Heart right ventricle (tissue), 16 donors: Measurements from ENCODE around the gene UBASH3B. TPM values are rescaled to one million over a fixed set of nuclear protein-coding genes. Genes with fewer than 3 reads are reported as not detected.
A peak's percentile ranks its signal among the peaks of the same experiment; 100 is the strongest.

Experiments
- ATAC-seq, 8 donors: fragments of 200-7000 bp; cut with Tn5 transposase; one replicate each; pipeline ENCODE4 v1.9.1; 2020; ENCODE audit warnings: mild to moderate bottlenecking in 8 of 8, moderate library complexity in 8 of 8, moderate number of reproducible peaks in 1 of 8
- DNase-seq, 2 donors: peaks; one replicate each; pipeline ENCODE4 v3.0.0-alpha.2; 2020
- H3K27ac ChIP-seq, 10 donors: fragments of 200-600 bp; sonication (generic) in 2 of 10; one replicate each; pipeline versions ENCODE4 v1.5.0 to v1.8.0; 2020 to 2022; ENCODE audit warnings: mild to moderate bottlenecking in 3 of 10
- H3K27me3 ChIP-seq, 7 donors: fragments of 200-600 bp; one replicate each; pipeline ENCODE4 v1.8.0; 2021 to 2022; ENCODE audit warnings: mild to moderate bottlenecking in 2 of 7
- H3K36me3 ChIP-seq, 9 donors: fragments of 200-600 bp; sonication (generic) in 1 of 9; one replicate each; pipeline versions ENCODE4 v1.5.0 to v1.8.0; 2020 to 2022; ENCODE audit warnings: mild to moderate bottlenecking in 2 of 9
- H3K4me1 ChIP-seq, 9 donors: fragments of 200-600 bp; sonication (generic) in 1 of 9; one replicate each; pipeline versions ENCODE4 v1.5.0 to v1.8.0; 2020 to 2022; ENCODE audit warnings: mild to moderate bottlenecking in 4 of 9
- H3K4me3 ChIP-seq, 10 donors: fragments of 200-600 bp; sonication (generic) in 2 of 10; one replicate each; pipeline versions ENCODE4 v1.5.0 to v1.8.0; 2020 to 2022; ENCODE audit warnings: mild to moderate bottlenecking in 7 of 10, moderate library complexity in 2 of 10
- H3K9me3 ChIP-seq, 11 donors: fragments of 200-600 bp in 10 of 11; sonication (generic) in 2 of 11; one replicate each; pipeline versions ENCODE4 v1.5.0 to v1.8.0; 2013 to 2022; ENCODE audit warnings: mild to moderate bottlenecking in 2 of 11, control low read depth in 1 of 11, moderate library complexity in 1 of 11
- CTCF ChIP-seq, 9 donors: fragments of 200-600 bp; sonication (generic) in 2 of 9; IDR thresholded peaks; one replicate each; pipeline versions ENCODE4 v1.5.0 to v1.8.0; 2021 to 2022; ENCODE audit warnings: antibody characterized with exemption in 9 of 9, mild to moderate bottlenecking in 5 of 9, moderate library complexity in 1 of 9
- WGBS, 2 donors: extraction: QIAGEN DNeasy Blood & Tissue Kit; methylation state at CpG; one replicate each; pipeline ENCODE4 v1.1.7; 2013; ENCODE audit warnings: inconsistent platforms in 1 of 2; 5-methylcytosine and 5-hydroxymethylcytosine counted together
- intact Hi-C, 10 donors: fragments of 100-400 bp; cut with DNase I; formaldehyde crosslinking; loops; one replicate each; pipeline versions ENCODE4 v1.11.1 to v1.14.2; 2022
- polyA plus RNA-seq, 2 donors: library from polyadenylated mRNA; stranded (reverse); fragments of 200-250 nt; gene quantifications; one replicate each; pipeline ENCODE4 v1.2.3, GENCODE V29; 2013
- total RNA-seq, 10 donors: library from RNA; stranded (reverse); fragmentation: NEBNext Ultra II Directional in 3 of 10; extraction: Animal tissue kit (Norgen Biotek cat#: 25700) in 3 of 10; gene quantifications; one replicate each; pipeline versions ENCODE4 v1.2.1 to v1.2.4, GENCODE V29; 2021 to 2023
- donor health status: Arrhythmogenic right ventricular cardiomyopathy.
- donor health status: ischemic (EF 13 %, LVEDD 7.1; RV severe dilation, severe dysfunction).
- donor health status: healthy with polysubstance abuse.
- donor health status: DM: no; HTN: yes; CAD: no.
- donor health status: DM: no; HTN: no; CAD: no.
- donor health status: ischemic (EF 25% LVEDD 6.9; RV normal size, moderate dysfunction).
- donor health status: ischemic (EF 25% LVEDD 5.7; RV mildly dilated, moderate dysfunction).
- donor health status: healthy.
- donor health status: DM: yes; HTN: yes; CAD: no.
- donor health status: Ischemic cardiomyopathy.
- donor health status: ischemic (EF 35%, LVEDD 5.7; RV mildly dilated, moderate dysfunction).
- donor health status: nonischemic (EF 11% LVEDD 7.7; RV severe dilation, severe dysfunction).
- donor health status: DM: yes; HTN: yes; CAD: no.
- donor health status: PGD.
- donor health status: ischemic (EF 29% LVEDD 5.4; RV normal size, mild dysfunction).
- donor health status: nonischemic (EF 23%, LVEDD 6.1; RV moderate dilation, normal function).

UBASH3B gene
- total and polyA plus RNA-seq, 12 donors, result 0.51 to 8.0 (median 1.5) TPM

GRCh38 chr11:122773781-122774266, 118.3 kb downstream of the UBASH3B start:
- intact Hi-C loops, result no loop called here
- WGBS, 2 donors, result 54 to 59% methylated on average over 8 of the region's 8 CpGs
- ATAC-seq (peak in 3 of 8 donors; percentile 41 to 66 (median 62)), DNase-seq (no peak)
- peak overlapping the region in 4 of 10 donors; percentile 24 to 50 (median 29) for H3K4me3 ChIP-seq
- no peak for TF ChIP-seq CTCF (IDR thresholded peaks at IDR 0.05)
- no peaks in the 10 kb centered on the region for H3K9me3 ChIP-seq
- H3K36me3 ChIP-seq, result peaks cover 0 to under 1% (median 0%) of the 10 kb centered on the region in 9 donors
- H3K27me3 ChIP-seq, result peaks cover 0 to 23% (median 0%) of the 10 kb centered on the region in 7 donors
- H3K4me1 ChIP-seq, result peaks cover 0 to 51% (median 9%) of the 10 kb centered on the region in 9 donors
- H3K27ac ChIP-seq, result peak overlapping the region in 2 of 10 donors; percentile 24 to 61

- Histone ChIP-seq H3K9me3 (no peaks in the 10 kb centered on the region), H3K4me1 (peaks cover 0 to 57% (median 9%) of the 10 kb centered on the region in 9 donors), H3K27ac (no peak overlapping the region), H3K27me3 (peaks cover 0 to 23% (median 0%) of the 10 kb centered on the region in 7 donors), H3K4me3 (peak overlapping the region in 1 of 10 donors; percentile 50), H3K36me3 (peaks cover 0 to 15% (median 0%) of the 10 kb centered on the region in 9 donors)
- ATAC-seq, result no peak
- no peak for TF ChIP-seq CTCF (IDR thresholded peaks at IDR 0.05)
- intact Hi-C loops, result no loop called here
- DNase-seq, result no peak
- WGBS, 2 donors, result 69 to 73% methylated on average over 3 of the region's 3 CpGs
Measured at GRCh38 chr11:122775675-122776271, 120.3 kb downstream of the UBASH3B start.

GRCh38 chr11:122776546-122776945, 121.0 kb downstream of the UBASH3B start:
- peaks cover 0 to 16% (median 0%) of the 10 kb centered on the region in 9 donors for H3K36me3 ChIP-seq
- TF ChIP-seq CTCF (IDR thresholded peaks at IDR 0.05), result no peak
- 82 to 85% methylated on average over 4 of the region's 4 CpGs for WGBS, 2 donors
- intact Hi-C loops, result no loop called here
- H3K4me3 ChIP-seq, result no peak overlapping the region
- peaks cover 0 to 65% (median 15%) of the 10 kb centered on the region in 9 donors for H3K4me1 ChIP-seq
- no peak for ATAC-seq
- H3K9me3 ChIP-seq, result no peaks in the 10 kb centered on the region
- no peak overlapping the region for H3K27ac ChIP-seq
- DNase-seq, result no peak
- peaks cover 0 to 23% (median 0%) of the 10 kb centered on the region in 7 donors for H3K27me3 ChIP-seq

GRCh38 chr11:122777343-122777742, 121.8 kb downstream of the UBASH3B start:
- Histone ChIP-seq H3K36me3 (peaks cover 0 to 16% (median 0%) of the 10 kb centered on the region in 9 donors), H3K4me3 (no peak overlapping the region), H3K4me1 (peaks cover 0 to 65% (median 15%) of the 10 kb centered on the region in 9 donors), H3K27ac (no peak overlapping the region), H3K9me3 (no peaks in the 10 kb centered on the region), H3K27me3 (peaks cover 0 to 23% (median 0%) of the 10 kb centered on the region in 7 donors)
- DNase-seq (no peak), ATAC-seq (no peak)
- TF ChIP-seq CTCF (IDR thresholded peaks at IDR 0.05), result no peak
- intact Hi-C loops, result no loop called here
- 80 to 86% methylated on average over 3 of the region's 3 CpGs for WGBS, 2 donors
